NAMALWA (cell line): ENCODE results near the gene NR1D1.

Experiments used
- DNase-seq: peaks from one replicate; pipeline ENCODE4 v3.0.0-alpha.2; 2015; ENCODE audit warnings: low spot score

The NR1D1 gene

DNA sequence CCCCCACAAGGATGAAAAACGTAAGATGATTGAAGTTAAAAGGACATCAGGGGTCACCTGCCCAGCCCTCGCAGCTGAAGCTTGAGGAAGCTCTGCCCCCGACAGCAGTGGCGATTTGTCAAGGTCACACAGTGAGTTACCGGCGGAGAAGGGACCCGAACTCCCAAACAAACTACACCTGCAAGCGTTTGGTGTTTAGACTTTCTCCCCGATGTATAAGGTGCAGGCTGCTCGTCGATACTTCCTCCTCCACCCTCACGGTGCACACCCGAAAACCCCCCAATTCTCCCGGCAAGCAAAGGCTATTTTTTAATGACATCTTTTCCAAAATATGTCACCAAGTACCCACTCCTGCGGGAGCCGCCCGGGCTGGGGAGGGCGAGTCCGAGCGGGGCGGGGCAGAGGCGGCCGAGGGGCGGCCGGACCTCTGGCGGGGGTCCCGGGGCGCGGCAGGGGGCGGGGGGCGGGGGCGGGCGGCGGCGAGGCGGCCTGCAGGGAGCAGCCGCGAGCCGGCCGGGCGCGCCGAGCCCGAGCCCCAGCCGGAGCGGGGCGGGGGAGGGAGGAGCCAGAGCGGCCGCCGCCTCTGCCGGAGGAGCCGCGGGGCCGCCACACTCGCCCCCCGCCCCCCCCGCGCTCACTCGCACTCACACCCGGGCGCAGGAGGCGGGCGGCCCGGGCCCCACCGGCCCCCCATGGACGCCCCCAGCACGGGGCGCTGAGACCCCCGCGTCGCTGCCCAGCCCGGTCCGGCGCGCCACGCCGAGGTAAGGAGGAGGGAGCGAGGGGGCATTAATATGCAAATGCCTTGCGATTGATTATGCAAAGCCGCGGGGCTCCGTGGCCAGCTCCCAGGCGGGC lies 37.8 kb downstream of the NR1D1 start, which contains the start of gene THRA:
THRA (plus strand) TSS at position 637 of the 858 bp plus-strand sequence. CDS start 11,524 bp downstream, outside the sequence.
- peak; percentile 69 for DNase-seq

DNA sequence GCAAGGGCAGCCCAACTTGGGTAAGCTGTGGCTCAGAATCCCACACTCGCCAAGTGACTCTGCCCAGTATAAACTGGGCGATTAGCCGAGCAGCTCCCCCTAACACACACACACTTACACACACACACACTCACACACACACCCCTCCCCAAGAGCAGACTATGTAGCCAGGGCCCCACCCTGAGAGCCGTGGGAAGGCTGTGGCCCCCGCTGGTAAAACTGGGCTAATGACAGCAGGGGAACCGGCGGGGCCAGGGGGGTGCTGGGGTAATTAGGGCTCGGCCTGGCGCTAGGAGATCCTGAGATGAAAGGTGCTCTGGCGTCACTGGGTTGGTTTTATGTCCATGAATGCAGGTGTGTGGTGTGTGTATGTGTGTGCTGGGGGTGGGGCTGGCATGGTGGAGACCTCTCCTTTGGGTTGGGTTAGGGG lies 38.8 kb downstream of the NR1D1 start:
- no peak for DNase-seq

DNA sequence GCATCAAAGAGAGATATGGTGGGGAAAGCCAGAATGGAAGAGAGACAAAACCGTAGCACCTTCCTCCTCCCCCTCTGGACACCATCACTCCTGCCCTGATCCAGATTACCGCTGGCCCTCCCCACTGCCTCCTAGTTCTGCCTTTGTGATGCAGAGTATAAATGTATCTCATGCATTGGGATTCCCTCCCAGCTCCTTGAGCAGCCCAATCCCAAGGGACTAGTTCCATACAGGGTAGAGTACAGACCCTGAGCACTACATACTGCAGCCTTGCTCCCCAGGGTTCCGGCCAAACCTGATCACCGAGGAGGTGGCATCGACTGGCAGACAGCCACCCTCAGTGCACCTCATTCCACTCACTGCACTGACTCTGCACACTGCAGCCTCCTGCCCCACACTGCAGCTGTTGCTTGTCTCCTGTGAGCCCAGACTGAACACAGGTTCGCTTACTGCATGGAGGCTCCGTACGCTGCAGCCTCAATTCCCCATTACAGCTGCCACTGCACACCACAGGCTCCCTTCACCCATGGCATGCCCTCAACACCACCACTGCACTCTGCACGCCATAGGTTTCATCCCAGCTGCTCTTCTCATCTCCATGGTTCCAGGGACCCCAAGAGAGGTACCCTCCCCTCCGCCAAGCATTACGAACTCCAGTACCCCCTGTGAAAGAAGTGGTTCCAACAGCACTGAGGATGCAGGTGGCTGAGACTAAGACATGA lies 39.3 kb downstream of the NR1D1 start:
- no peak for DNase-seq

DNA sequence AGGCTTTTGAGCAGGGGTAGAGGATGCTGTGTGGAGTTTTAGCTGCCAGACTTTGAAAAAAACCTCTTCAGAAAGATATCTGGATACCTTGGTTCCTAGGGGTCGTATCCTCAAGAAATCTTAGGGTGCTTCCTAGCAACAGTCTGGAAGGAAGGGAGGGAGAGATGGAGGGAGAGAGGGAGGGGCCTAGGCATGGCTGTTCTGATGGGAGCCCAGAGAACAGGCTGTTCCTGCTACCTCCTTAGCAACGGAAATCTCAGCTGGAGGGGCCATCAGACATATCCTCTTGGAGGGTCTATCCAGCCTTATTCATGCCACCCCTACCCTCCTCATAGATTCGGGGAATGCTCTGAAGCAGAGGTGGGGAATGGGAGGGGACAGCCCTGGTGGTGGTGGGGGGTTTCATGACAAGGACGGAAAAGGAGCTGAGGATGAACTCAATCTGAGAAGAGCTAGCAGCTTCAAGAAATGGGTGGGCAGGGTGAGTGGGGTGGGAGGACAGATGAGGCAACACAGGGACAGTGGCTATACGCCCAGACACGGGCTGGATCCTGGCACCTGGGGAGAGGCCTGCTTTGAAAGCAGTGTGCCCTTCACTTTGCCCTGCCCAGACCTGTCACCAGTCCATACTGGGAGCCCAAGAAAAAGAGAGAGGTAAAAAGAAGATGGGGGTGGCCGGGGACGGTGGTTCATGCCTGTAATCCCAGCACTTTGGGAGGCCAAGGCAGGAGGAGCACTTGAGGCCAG lies 40.5 kb downstream of the NR1D1 start:
- DNase-seq = no peak

DNA sequence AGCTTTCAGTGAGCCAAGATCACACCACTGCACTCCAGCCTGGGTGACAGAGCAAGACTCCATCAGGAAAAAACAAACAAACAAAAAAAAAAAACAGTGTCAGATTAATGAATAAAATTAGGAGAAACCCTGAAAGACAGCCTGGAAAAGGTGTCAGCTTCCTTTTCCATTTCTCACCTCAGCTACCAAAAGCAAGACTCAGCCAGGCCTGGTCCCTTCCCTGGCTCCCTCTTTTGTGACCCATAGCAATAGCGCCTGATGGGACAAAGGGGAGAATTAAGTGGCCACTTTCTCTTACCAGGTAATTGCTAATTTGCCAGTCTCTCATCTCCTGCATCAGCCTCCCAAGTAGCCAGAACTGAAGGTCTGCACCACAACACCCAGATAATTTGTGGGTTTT lies 41.5 kb downstream of the NR1D1 start:
- no peak for DNase-seq

DNA sequence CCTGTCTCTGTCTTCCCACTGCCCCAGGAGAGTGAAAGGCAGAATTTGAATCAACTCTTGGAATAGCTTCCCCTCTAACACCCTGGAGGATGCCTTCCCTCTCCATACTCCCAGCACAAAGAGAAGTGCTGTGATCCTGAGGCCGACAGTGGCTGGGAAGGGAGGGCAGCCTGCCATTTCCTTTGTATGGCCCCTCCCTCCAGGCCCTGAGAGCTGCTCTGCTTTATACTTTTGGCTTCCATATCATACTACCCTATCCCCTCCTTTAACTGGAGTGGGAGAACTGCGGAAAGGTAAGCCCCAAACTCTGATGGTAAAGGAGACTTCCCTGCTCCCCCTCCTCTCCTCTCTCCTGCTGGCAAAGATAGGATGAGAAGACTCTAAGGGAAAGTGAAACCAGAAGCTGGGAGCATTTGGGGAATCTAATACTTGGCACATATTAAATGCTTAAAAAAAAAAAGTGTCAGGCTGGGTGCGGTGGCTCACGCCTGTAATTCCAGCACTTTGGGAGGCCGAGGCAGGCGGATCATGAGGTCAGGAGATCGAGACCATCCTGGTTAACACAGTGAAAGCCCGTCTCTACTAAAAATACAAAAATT lies 42.1 kb downstream of the NR1D1 start:
- no peak for DNase-seq

DNA sequence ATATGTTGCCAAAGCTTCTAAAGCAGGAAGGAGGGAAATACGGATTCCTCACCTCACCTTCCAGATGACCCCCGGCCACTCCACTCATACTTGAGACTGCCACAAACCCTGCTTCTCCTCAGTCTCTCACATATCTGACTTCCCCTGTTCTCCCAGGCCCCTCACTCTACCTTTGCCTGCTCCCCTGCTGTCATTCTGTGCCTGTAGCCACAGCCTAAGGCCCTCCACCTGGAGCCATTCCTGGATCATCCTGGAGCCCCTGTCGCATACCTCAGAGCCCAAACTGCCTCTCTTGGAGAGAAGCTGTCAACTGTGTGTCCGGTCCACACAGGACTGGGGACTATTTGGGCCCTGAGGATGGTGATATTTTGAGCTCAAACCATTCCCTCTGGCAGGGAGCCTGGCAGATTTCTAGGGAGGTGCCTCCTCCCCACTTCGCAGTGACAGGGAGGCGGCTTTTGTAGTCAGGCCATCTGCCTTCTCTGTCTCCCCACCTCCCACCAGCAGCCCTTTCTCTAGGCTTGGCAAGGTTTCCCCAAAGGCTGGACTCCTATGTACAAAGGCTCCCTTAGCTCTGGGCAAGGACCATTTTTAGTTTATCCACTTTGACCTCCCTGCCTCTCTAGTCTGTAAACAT lies 43.9 kb downstream of the NR1D1 start:
- DNase-seq = no peak
